IMR-90 (cell line): ENCODE measurements around the gene RYR1. TPM values are rescaled to one million over a fixed set of nuclear protein-coding genes. Genes with fewer than 3 reads are reported as not detected.
A peak's percentile ranks its signal among the peaks of the same experiment; 100 is the strongest.

ENCODE experiments used
- ATAC-seq: fragments of 200-7000 bp; cut with Tn5 transposase; 2 replicates; pipeline ENCODE4 v1.9.1; 2020; ENCODE audit warnings: low read depth, mild to moderate bottlenecking, moderate library complexity
- BruUV-seq: library from RNA; stranded (reverse); fragments of 400-500 nt; replicated peaks from 2 replicates; lab custom pipeline; 2021; lab: Mats Ljungman, UMichigan
- CTCF ChIA-PET: fragments of 300-600 bp; formaldehyde crosslinking; extraction: SDS; loops from one replicate; lab custom pipeline; 2021; ENCODE audit warnings: antibody characterized with exemption; lab: Yijun Ruan, JAX
- POLR2A ChIA-PET: fragments of 300-600 bp; sonication (Branson Sonifier 250); formaldehyde crosslinking; loops from one replicate; lab custom pipeline; 2022; ENCODE audit warnings: antibody characterized with exemption; ENCODE audit not compliant: unreplicated experiment; lab: Charles Lee
- DNase-seq: peaks from one replicate; pipeline ENCODE4 v3.0.0; 2013
- H2AFZ ChIP-seq: replicated peaks from 2 replicates; pipeline ENCODE3; 2013; ENCODE audit warnings: low read length, mild to moderate bottlenecking; ENCODE audit not compliant: poor library complexity
- H2AK5ac ChIP-seq: 2 replicates; pipeline ENCODE4 v1.6.1; 2013; ENCODE audit warnings: low read depth, low read length, inconsistent platforms
- H2AK9ac ChIP-seq: replicated peaks from 2 replicates; pipeline ENCODE3; 2013; ENCODE audit warnings: mild to moderate bottlenecking, low read depth, low read length, moderate library complexity; ENCODE audit not compliant: poor library complexity
- H2BK120ac ChIP-seq: 2 replicates; pipeline ENCODE4 v1.6.1; 2013; ENCODE audit warnings: low read depth, low read length, inconsistent platforms
- H2BK15ac ChIP-seq: 3 replicates; pipeline ENCODE4 v1.6.1; 2013; ENCODE audit warnings: low read depth, low read length, inconsistent platforms
- H2BK20ac ChIP-seq: 2 replicates; pipeline ENCODE4 v1.6.1; 2013; ENCODE audit warnings: low read depth, mild to moderate bottlenecking, inconsistent platforms, low read length, moderate library complexity
- H2BK5ac ChIP-seq: 2 replicates; pipeline ENCODE4 v1.6.1; 2013; ENCODE audit warnings: mild to moderate bottlenecking, low read depth, low read length, inconsistent platforms; ENCODE audit not compliant: poor library complexity, severe bottlenecking
- H3K14ac ChIP-seq: replicated peaks from 2 replicates; pipeline ENCODE4 v1.6.1; 2013; ENCODE audit warnings: low read depth, low read length, inconsistent platforms
- H3K18ac ChIP-seq: 2 replicates; pipeline ENCODE4 v1.6.1; 2013; ENCODE audit warnings: low read depth, low read length, control low read depth
- H3K23ac ChIP-seq: 2 replicates; pipeline ENCODE4 v1.6.1; 2013; ENCODE audit warnings: low read depth, low read length, inconsistent platforms
- H3K27ac ChIP-seq: 2 replicates; pipeline ENCODE4 v1.5.1; 2013; ENCODE audit warnings: mild to moderate bottlenecking, control low read depth, low read length; ENCODE audit not compliant: insufficient read depth
- H3K27me3 ChIP-seq: 2 replicates; pipeline ENCODE4 v1.6.1; 2013; ENCODE audit warnings: low read length; ENCODE audit not compliant: control insufficient read depth, insufficient read depth
- H3K36me3 ChIP-seq: 2 replicates; pipeline ENCODE4 v1.6.1; 2013; ENCODE audit warnings: low read length, mixed read lengths; ENCODE audit not compliant: control insufficient read depth, insufficient read depth
- H3K4ac ChIP-seq: 2 replicates; pipeline ENCODE4 v1.6.1; 2013; ENCODE audit warnings: low read depth, low read length, inconsistent platforms
- H3K4me1 ChIP-seq: 2 replicates; pipeline ENCODE4 v1.6.1; 2013; ENCODE audit warnings: low read length, mixed read lengths; ENCODE audit not compliant: control insufficient read depth, insufficient read depth
- H3K4me2 ChIP-seq: 2 replicates; pipeline ENCODE4 v1.6.1; 2013; ENCODE audit warnings: low read depth, mild to moderate bottlenecking, control low read depth, low read length, moderate library complexity
- H3K4me3 ChIP-seq: 2 replicates; pipeline ENCODE4 v1.5.1; 2013; ENCODE audit warnings: low read depth, mild to moderate bottlenecking, control low read depth, low read length, moderate library complexity; ENCODE audit not compliant: insufficient read depth
- H3K56ac ChIP-seq: 2 replicates; pipeline ENCODE4 v1.6.1; 2013; ENCODE audit warnings: low read length, inconsistent platforms; ENCODE audit not compliant: insufficient read depth; ENCODE audit errors: extremely low read depth
- H3K79me1 ChIP-seq, 2 experiments: 2 replicates each; pipeline ENCODE4 v1.6.1; 2013; ENCODE audit warnings: low read length in 2 of 2, inconsistent platforms in 1 of 2, low read depth in 1 of 2
- H3K9ac ChIP-seq: 2 replicates; pipeline ENCODE4 v1.6.1; 2013; ENCODE audit warnings: low read depth, low read length, control low read depth
- H3K9me1 ChIP-seq: 2 replicates; pipeline ENCODE4 v1.6.1; 2013; ENCODE audit warnings: low read length, inconsistent platforms; ENCODE audit not compliant: insufficient read depth
- H3K9me3 ChIP-seq: 2 replicates; pipeline ENCODE4 v1.6.1; 2013; ENCODE audit warnings: low read length; ENCODE audit not compliant: control insufficient read depth, insufficient read depth
- H4K20me1 ChIP-seq: 2 replicates; pipeline ENCODE4 v1.6.1; 2013; ENCODE audit warnings: low read length, inconsistent platforms; ENCODE audit not compliant: insufficient read depth
- H4K5ac ChIP-seq: 2 replicates; pipeline ENCODE4 v1.6.1; 2013; ENCODE audit warnings: mild to moderate bottlenecking, low read depth, low read length, control low read depth
- H4K8ac ChIP-seq, 2 experiments: 2 replicates each; pipeline ENCODE4 v1.6.1; 2013; ENCODE audit warnings: low read depth in 2 of 2, low read length in 2 of 2, control low read depth in 1 of 2, inconsistent platforms in 1 of 2
- H4K91ac ChIP-seq: 2 replicates; pipeline ENCODE4 v1.6.1; 2013; ENCODE audit warnings: low read depth, low read length, inconsistent platforms; ENCODE audit not compliant: insufficient read depth
- BHLHE40 ChIP-seq: fragments of 150-350 bp; IDR thresholded peaks from 2 replicates; pipeline ENCODE4 v1.6.1; 2016; ENCODE audit warnings: mild to moderate bottlenecking, low read depth, low read length
- CEBPB ChIP-seq: IDR thresholded peaks from 2 replicates; pipeline ENCODE4 v1.6.1; 2012; ENCODE audit warnings: low read depth, low read length, improper control_type of control experiment
- CHD1 ChIP-seq: IDR thresholded peaks from 2 replicates; pipeline ENCODE4 v1.6.1; 2012; ENCODE audit warnings: low read depth, low read length, improper control_type of control experiment
- ELK1 ChIP-seq: fragments of 150-350 bp; IDR thresholded peaks from 2 replicates; pipeline ENCODE4 v1.6.1; 2016; ENCODE audit warnings: low read depth, mild to moderate bottlenecking, low read length, moderate library complexity, borderline replicate concordance
- FOS ChIP-seq: fragments of 150-350 bp; IDR thresholded peaks from 2 replicates; pipeline ENCODE4 v1.6.1; 2016; ENCODE audit warnings: low read depth, low read length
- MAFK ChIP-seq: IDR thresholded peaks from 2 replicates; pipeline ENCODE4 v1.6.1; 2012; ENCODE audit warnings: low read depth, low read length, improper control_type of control experiment
- MAZ ChIP-seq: IDR thresholded peaks from 2 replicates; pipeline ENCODE4 v1.6.1; 2012; ENCODE audit warnings: low read depth, mild to moderate bottlenecking, low read length, improper control_type of control experiment, moderate library complexity, borderline replicate concordance
- MXI1 ChIP-seq: IDR thresholded peaks from 2 replicates; pipeline ENCODE4 v1.6.1; 2012; ENCODE audit warnings: low read depth, mild to moderate bottlenecking, low read length, moderate library complexity, borderline replicate concordance
- NFE2L2 ChIP-seq: fragments of 150-350 bp; IDR thresholded peaks from 2 replicates; pipeline ENCODE4 v1.6.1; 2016; ENCODE audit warnings: low read depth, mild to moderate bottlenecking, low read length
- POLR2A ChIP-seq: IDR thresholded peaks from 2 replicates; pipeline ENCODE4 v1.6.1; 2012; ENCODE audit warnings: mild to moderate bottlenecking, low read depth, low read length
- RAD21 ChIP-seq: IDR thresholded peaks from 2 replicates; pipeline ENCODE4 v1.6.1; 2012; ENCODE audit warnings: low read length, improper control_type of control experiment
- RCOR1 ChIP-seq: IDR thresholded peaks from 2 replicates; pipeline ENCODE4 v1.6.1; 2012; ENCODE audit warnings: mild to moderate bottlenecking, low read length, improper control_type of control experiment; ENCODE audit not compliant: insufficient replicate concordance
- RFX5 ChIP-seq: IDR thresholded peaks from 2 replicates; pipeline ENCODE4 v1.8.0; 2012; ENCODE audit warnings: low read depth, mild to moderate bottlenecking, low read length, moderate library complexity
- SMC3 ChIP-seq: fragments of 150-350 bp; IDR thresholded peaks from 2 replicates; pipeline ENCODE4 v1.6.1; 2016; ENCODE audit warnings: low read depth, mild to moderate bottlenecking, antibody characterized with exemption, low read length, moderate library complexity
- WGBS, 2 experiments: methylation state at CpG; one replicate each; pipeline versions ENCODE4 v1.1.5 to v1.1.7; 2013; ENCODE audit warnings: missing lambda C conversion rate in 2 of 2; ENCODE audit not compliant: insufficient read length in 1 of 2; ENCODE audit errors: extremely low coverage in 2 of 2; 5-methylcytosine and 5-hydroxymethylcytosine counted together
- dilution Hi-C: fragments of 300-500 bp; cut with HindIII; formaldehyde crosslinking; loops from one replicate; pipeline ENCODE4 v1.14.3; 2018; ENCODE audit warnings: low sequenced_read_pairs; ENCODE audit not compliant: unreplicated experiment
- in situ Hi-C: fragments of 300-500 bp; cut with MboI; formaldehyde crosslinking; loops from 3 replicates; pipeline ENCODE4 v1.14.3; 2019; ENCODE audit warnings: low sequenced_read_pairs, inconsistent platforms, mixed read lengths
- intact Hi-C: fragments of 100-400 bp; cut with micrococcal nuclease; formaldehyde crosslinking; loops from 2 replicates; pipeline ENCODE4 v1.10.0; 2022
- polyA plus RNA-seq, 3 experiments: library from polyadenylated mRNA; depleted of rRNA; stranded (reverse); fragments of >200 nt; gene quantifications; 2 replicates each; pipeline ENCODE4 v1.2.3, GENCODE V29; 2012; ENCODE audit warnings: low replicate concordance in 1 of 3
- total RNA-seq: library from RNA; depleted of rRNA; stranded (reverse); fragments of >200 nt; gene quantifications from 2 replicates; pipeline ENCODE4 v1.2.3, GENCODE V29; 2012
- TF ChIP-seq, protein P1 (sequence below): fragments of 150-350 bp; IDR thresholded peaks from 2 replicates; pipeline ENCODE4 v1.6.1; 2017; ENCODE audit warnings: mild to moderate bottlenecking, antibody characterized with exemption, low read length, low read depth
- TF ChIP-seq, protein P2 (sequence below): conservative IDR thresholded peaks from 2 replicates; pipeline ENCODE4 v1.5.1; 2012; ENCODE audit warnings: mild to moderate bottlenecking, low read depth, low read length, improper control_type of control experiment

RYR1 gene
- total and polyA plus RNA-seq, 2 of the 4 experiments (the other 2 are of a cell fraction), result not detected

DNA sequence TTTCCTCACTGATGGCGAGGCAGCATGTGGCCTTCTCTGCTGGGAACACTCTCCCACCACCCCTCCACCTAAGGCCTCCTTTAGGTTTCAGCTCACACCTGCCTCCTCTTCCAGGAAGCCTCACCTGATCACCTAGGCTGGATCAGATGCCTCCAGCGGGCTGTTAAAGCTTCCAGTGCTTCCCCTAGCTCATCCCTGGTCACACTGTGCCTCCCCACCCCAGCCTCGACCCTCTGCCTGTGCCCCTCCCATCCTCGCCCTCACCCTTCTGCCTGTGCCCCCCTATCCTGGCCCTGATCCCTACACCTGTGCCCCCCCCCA is 150.5 kb downstream of the RYR1 start:
- no peak overlapping the region for H2BK20ac ChIP-seq
- no peak overlapping the region for H2BK120ac ChIP-seq
- ChIA-PET POLR2A (no interaction called here), CTCF (no interaction called here)
- WGBS, 2 experiments, result 46% methylated on average over 3 of the region's 4 CpGs; no CpG with 5 or more reads in 1 of the 2 experiments
- in situ Hi-C loops, result no loop called here
- H4K91ac ChIP-seq, result no peak overlapping the region
- H3K9me3 ChIP-seq, result no peaks in the 10 kb centered on the region
- no TSS peak for BruUV-seq
- no peaks in the 10 kb centered on the region for H4K20me1 ChIP-seq
- no peak for TF ChIP-seq ELK1
- TF ChIP-seq, protein P1, sequence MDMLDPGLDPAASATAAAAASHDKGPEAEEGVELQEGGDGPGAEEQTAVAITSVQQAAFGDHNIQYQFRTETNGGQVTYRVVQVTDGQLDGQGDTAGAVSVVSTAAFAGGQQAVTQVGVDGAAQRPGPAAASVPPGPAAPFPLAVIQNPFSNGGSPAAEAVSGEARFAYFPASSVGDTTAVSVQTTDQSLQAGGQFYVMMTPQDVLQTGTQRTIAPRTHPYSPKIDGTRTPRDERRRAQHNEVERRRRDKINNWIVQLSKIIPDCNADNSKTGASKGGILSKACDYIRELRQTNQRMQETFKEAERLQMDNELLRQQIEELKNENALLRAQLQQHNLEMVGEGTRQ, result no peak
- no peak for TF ChIP-seq CHD1
- no peak for TF ChIP-seq RFX5
- no peak for TF ChIP-seq RCOR1
- TF ChIP-seq MAFK, result no peak
- TF ChIP-seq, protein P2, sequence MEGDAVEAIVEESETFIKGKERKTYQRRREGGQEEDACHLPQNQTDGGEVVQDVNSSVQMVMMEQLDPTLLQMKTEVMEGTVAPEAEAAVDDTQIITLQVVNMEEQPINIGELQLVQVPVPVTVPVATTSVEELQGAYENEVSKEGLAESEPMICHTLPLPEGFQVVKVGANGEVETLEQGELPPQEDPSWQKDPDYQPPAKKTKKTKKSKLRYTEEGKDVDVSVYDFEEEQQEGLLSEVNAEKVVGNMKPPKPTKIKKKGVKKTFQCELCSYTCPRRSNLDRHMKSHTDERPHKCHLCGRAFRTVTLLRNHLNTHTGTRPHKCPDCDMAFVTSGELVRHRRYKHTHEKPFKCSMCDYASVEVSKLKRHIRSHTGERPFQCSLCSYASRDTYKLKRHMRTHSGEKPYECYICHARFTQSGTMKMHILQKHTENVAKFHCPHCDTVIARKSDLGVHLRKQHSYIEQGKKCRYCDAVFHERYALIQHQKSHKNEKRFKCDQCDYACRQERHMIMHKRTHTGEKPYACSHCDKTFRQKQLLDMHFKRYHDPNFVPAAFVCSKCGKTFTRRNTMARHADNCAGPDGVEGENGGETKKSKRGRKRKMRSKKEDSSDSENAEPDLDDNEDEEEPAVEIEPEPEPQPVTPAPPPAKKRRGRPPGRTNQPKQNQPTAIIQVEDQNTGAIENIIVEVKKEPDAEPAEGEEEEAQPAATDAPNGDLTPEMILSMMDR, result no peak
- no peak for TF ChIP-seq FOS
- TF ChIP-seq CEBPB, result no peak
- TF ChIP-seq BHLHE40, result no peak
- no peak for TF ChIP-seq NFE2L2
- TF ChIP-seq POLR2A, result no peak
- TF ChIP-seq RAD21, result no peak
- no peak for TF ChIP-seq MXI1
- no peak for TF ChIP-seq MAZ
- TF ChIP-seq SMC3, result no peak
- H3K23ac ChIP-seq, result no peak overlapping the region
- DNase-seq (no peak), ATAC-seq (no peak)
- H3K18ac ChIP-seq, result no peak overlapping the region
- no peak overlapping the region for H3K27ac ChIP-seq
- H3K4me2 ChIP-seq, result no peak overlapping the region
- no peaks in the 10 kb centered on the region for H3K79me1 ChIP-seq
- no peaks in the 10 kb centered on the region for H3K9me1 ChIP-seq
- H3K27me3 ChIP-seq, result peaks cover 2% of the 10 kb centered on the region; the same call in 1 of the 2 replicates
- H2BK15ac ChIP-seq, result no peak overlapping the region
- no peaks in the 10 kb centered on the region for H3K36me3 ChIP-seq
- dilution Hi-C loops, result no loop called here
- no peak overlapping the region for H3K56ac ChIP-seq
- H2AFZ ChIP-seq, result no peak overlapping the region
- H3K4ac ChIP-seq, result no peak overlapping the region
- intact Hi-C loops, result no loop called here
- H2BK5ac ChIP-seq, result no peak overlapping the region
- H3K14ac ChIP-seq, result no peak overlapping the region
- H2AK5ac ChIP-seq, result no peak overlapping the region
- no peak overlapping the region for H4K5ac ChIP-seq
- no peak overlapping the region for H4K8ac ChIP-seq
- H2AK9ac ChIP-seq, result peak overlapping the region; percentile 85
- H3K9ac ChIP-seq, result no peak overlapping the region
- H3K4me1 ChIP-seq, result no peaks in the 10 kb centered on the region
- H3K4me3 ChIP-seq, result no peak overlapping the region
